GM12875 (cell line): ENCODE results near the gene CGGBP1.

ENCODE experiments used
- H3K4me3 ChIP-seq: one replicate; pipeline ENCODE4 v1.5.1; 2011; ENCODE audit warnings: low read depth, low read length, control low read depth
- TF ChIP-seq, protein P1 (sequence below): IDR thresholded peaks from 2 replicates; pipeline ENCODE4 v1.5.1; 2011; ENCODE audit warnings: low read depth, mild to moderate bottlenecking, control low read depth, inconsistent platforms, low read length, moderate library complexity, borderline replicate concordance; ENCODE audit not compliant: insufficient read depth

Gene CGGBP1

DNA sequence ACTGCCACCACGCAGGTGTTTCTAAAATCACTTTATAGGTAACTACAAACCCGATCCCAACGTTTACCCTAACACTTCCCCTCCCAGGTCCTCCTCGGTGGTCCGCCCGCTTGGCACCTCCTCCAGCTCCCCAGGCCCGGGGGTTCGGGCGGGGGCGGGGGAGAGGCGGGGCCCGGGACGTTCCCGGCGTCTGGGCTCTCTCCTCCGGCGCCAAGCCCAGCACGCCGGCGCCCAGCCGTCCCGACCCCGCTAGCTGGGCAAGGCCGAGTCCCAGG is 562 bp downstream of the CGGBP1 start:
- TF ChIP-seq, protein P1, sequence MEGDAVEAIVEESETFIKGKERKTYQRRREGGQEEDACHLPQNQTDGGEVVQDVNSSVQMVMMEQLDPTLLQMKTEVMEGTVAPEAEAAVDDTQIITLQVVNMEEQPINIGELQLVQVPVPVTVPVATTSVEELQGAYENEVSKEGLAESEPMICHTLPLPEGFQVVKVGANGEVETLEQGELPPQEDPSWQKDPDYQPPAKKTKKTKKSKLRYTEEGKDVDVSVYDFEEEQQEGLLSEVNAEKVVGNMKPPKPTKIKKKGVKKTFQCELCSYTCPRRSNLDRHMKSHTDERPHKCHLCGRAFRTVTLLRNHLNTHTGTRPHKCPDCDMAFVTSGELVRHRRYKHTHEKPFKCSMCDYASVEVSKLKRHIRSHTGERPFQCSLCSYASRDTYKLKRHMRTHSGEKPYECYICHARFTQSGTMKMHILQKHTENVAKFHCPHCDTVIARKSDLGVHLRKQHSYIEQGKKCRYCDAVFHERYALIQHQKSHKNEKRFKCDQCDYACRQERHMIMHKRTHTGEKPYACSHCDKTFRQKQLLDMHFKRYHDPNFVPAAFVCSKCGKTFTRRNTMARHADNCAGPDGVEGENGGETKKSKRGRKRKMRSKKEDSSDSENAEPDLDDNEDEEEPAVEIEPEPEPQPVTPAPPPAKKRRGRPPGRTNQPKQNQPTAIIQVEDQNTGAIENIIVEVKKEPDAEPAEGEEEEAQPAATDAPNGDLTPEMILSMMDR: no peak
- peak overlapping the region; percentile 80 for H3K4me3 ChIP-seq

DNA sequence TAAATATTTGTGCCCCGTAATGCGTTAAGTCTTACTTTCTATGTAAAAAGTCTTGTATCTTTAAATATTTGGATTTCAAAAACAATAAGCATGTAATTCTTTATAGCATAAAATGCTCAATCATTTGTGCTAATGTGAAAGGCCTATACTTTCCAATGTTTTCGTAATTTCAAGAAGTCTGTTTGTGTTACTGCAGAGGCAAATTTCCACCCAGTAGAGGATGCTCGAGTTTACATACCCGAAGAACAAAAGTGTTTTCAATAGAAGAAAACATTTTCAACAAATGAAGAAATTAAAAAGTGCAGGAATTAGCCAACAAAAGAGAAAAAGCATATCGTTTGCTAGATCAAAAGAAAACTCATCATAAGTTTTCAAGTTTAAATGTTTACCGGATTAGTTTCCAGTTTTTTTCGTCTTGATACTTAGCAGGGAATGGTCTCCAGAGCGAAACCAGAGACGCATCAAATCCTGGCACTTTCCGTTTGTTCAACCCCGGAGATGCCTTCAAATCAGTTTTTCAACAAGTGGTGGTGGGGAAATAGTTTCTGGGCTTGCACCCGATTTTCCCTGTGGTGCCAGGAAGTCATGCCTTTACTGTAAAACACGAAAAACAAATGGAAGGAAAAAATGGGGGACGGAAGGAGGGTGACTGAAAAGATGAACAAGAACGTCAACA is 1.0 kb downstream of the CGGBP1 start:
- peak overlapping the region; percentile 80 for H3K4me3 ChIP-seq
- TF ChIP-seq, protein P1: no peak

DNA sequence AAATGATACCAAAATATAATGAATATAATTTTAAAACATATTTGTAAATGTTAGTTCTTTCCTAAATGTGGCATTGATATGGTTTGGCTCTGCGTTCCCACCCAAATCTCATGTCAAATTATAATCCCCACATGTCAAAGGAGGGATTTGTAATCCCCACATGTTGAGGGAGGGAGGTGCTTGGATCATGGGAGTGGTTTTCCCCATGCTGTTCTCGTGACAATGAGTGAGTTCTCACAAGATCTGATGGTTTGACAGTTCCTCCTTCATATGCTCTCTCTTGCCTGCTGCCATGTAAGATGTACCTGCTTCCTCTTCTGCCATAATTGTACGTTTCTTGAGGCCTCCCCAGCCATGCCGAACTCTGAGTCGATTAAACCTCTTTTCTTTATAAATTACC is 12.0 kb downstream of the CGGBP1 start:
- TF ChIP-seq, protein P1: no peak
- H3K4me3 ChIP-seq: no peak overlapping the region

DNA sequence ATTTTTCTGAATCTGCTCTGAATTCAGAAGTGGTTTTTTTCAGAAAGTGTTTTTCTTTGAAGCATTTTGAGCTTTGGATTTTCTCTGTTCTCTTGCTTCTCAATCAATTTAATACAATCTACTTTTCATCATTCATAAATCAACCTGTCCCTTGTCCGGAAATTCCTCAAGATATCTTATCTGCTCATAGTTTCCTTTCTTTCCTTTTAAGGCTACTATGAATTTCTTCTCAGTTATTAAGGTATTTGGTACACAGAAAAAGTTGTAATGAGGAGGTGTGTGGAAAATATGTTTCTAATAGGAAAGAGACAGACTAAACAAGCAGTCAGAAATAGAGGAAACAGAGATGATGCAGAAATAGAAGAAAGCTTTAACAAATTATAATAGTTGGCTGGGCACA is 14.4 kb downstream of the CGGBP1 start:
- TF ChIP-seq, protein P1: no peak
- no peak overlapping the region for H3K4me3 ChIP-seq

- H3K4me3 ChIP-seq: no peak overlapping the region
- TF ChIP-seq, protein P1: no peak
These were observed 17.8 kb downstream of the CGGBP1 start for GRCh38 chr3:88041005-88041404.

- TF ChIP-seq, protein P1: no peak
These were observed 18.3 kb downstream of the CGGBP1 start for GRCh38 chr3:88040529-88040928.

GRCh38 chr3:88038566-88038965 is 20.2 kb downstream of the CGGBP1 start:
- TF ChIP-seq, protein P1: no peak
- no peak overlapping the region for H3K4me3 ChIP-seq

More at GRCh38 chr3:88040529-88040928, 18.3 kb downstream of the CGGBP1 start:
- no peak overlapping the region for H3K4me3 ChIP-seq
